Stimulated activated CD8-positive, alpha-beta memory T cell treated with anti-CD3 and anti-CD28 coated beads, Interleukin-7, amount 100 ng/mL, for 4 hours (primary cell): Measurements from ENCODE around the gene STPG3.

Experiments used
- DNase-seq, 2 donors: peaks; one replicate each; pipeline ENCODE4 v3.0.0-alpha.2; 2020; ENCODE audit warnings: low read depth in 2 of 2

Gene STPG3

GRCh38 chr9:137222190-137223077, 28.7 kb upstream of the STPG3 start, which contains the start of gene RNF208:
Gene RNF208, minus strand, starts transcription at chr9:137222240. Its CDS starts 1,028 bp downstream, at chr9:137221212.
- no peak for DNase-seq

GRCh38 chr9:137223078-137223970, 27.8 kb upstream of the STPG3 start:
- DNase-seq: peak; percentile 97 to 99

GRCh38 chr9:137224830-137225694, 26.0 kb upstream of the STPG3 start, which contains the start of gene CYSRT1:
Gene CYSRT1, plus strand, starts transcription at chr9:137225174. Its CDS starts 448 bp downstream, at chr9:137225622.
- DNase-seq: no peak

GRCh38 chr9:137225699-137226331, 25.3 kb upstream of the STPG3 start:
- DNase-seq: no peak

GRCh38 chr9:137226338-137227053, 24.6 kb upstream of the STPG3 start:
- DNase-seq: no peak

GRCh38 chr9:137227054-137227852, 23.8 kb upstream of the STPG3 start, which contains the start of gene RNF224:
Gene RNF224, plus strand, starts transcription at chr9:137227502. Its CDS starts 834 bp downstream, at chr9:137228336.
- DNase-seq: peak; percentile 59 to 70

- no peak for DNase-seq
These were observed 23.1 kb upstream of the STPG3 start for GRCh38 chr9:137227853-137228505.

- DNase-seq: no peak
These were observed 22.5 kb upstream of the STPG3 start for GRCh38 chr9:137228506-137228967.

- DNase-seq: no peak
These were observed 21.9 kb upstream of the STPG3 start for GRCh38 chr9:137228968-137229896.

- DNase-seq: no peak
These were observed 21.0 kb upstream of the STPG3 start for GRCh38 chr9:137229903-137230704.

- DNase-seq: no peak
These were observed 20.2 kb upstream of the STPG3 start, which contains the start of gene SLC34A3 for GRCh38 chr9:137230705-137231371. Gene SLC34A3, plus strand, starts transcription at chr9:137230901. Its CDS starts 802 bp downstream, at chr9:137231703.

GRCh38 chr9:137231372-137232039, 19.6 kb upstream of the STPG3 start:
- no peak for DNase-seq

- no peak for DNase-seq
These were observed 19.0 kb upstream of the STPG3 start for GRCh38 chr9:137232101-137232500.

GRCh38 chr9:137232510-137232909, 18.6 kb upstream of the STPG3 start:
- DNase-seq: no peak
